WTC11 (cell line): ENCODE data around the gene SMURF1.

ENCODE experiments used
- ATF1 ChIP-seq: sonication (generic); formaldehyde crosslinking; IDR thresholded peaks from 2 replicates; pipeline ENCODE4 v1.8.1; 2023; ENCODE audit warnings: mild to moderate bottlenecking, moderate library complexity, missing genetic modification reagents
- CTCF ChIP-seq: fragments of 200-600 bp; IDR thresholded peaks from 2 replicates; pipeline ENCODE4 v1.8.0; 2022; ENCODE audit warnings: antibody characterized with exemption

DNA sequence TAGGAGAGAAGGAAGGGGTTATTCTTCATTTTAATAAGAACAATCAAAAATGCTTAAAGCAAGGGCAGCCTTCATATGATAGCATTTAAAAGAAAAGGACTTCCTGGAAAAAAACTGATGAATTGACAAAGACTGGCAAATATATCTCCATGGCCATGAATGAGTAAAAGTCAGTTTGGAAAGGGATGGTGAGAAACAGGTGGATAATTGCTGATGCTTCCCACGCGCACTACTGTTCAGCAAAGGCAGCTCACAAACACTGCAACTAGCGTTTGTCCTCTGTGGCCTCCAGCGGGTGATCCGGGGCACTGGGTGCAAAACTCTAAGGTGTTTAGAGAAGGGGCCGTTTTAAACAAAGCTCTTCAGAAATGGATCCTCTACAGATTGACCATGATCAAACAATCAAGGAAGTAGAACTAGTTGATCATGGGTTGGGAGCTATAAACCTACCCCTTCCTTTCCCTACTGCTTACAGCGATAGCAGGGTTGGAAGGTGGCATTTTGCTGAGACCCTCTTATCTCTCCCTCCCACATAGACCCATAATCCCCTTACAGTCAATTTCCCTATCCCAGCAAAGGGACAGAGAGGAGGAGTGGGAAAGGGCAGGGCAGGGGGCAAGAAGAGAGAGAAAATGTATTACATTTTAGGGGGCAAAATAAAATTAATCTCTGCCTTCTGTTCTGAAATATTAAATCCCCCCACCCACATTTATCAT is 53.8 kb downstream of the SMURF1 start:
- TF ChIP-seq CTCF (no peak), ATF1 (no peak)
